Measurements from ENCODE around the gene SULT1A2.
"Not testable (repeated sequence)": the region's sequence is repeated elsewhere in the genome, so short reads cannot be mapped to it uniquely, and the experiment has no call there.

- TF ChIP-seq CTCF, POLR2A, EP300 (IDR thresholded peaks at IDR 0.05): not testable (repeated sequence)
These were observed 23.5 kb upstream of the SULT1A2 start for GRCh38 chr16:28620316-28620715.

Data from tibial nerve (tissue), 4 donors.